Measurements from ENCODE around the gene SELENOF.

DNA sequence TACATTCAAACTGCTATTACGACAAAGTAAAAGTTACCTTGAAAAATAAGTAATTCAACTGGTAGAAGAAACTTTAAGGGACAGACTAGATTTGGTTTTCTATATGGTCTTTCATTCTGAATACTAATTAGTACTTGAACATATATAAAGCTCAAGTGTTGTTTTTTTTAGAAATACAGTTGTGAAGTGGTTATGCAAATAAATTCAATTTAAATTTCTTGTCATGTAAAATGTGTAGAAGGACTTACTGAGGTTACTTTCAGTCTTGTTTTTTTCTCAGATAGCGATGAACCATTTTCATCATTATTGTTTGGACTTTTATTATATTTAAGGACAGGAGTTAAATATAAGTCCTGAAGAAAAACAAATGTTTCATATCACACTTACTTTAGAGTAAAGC, 24.9 kb upstream of the SELENOF start:
- TF ChIP-seq, protein P1, sequence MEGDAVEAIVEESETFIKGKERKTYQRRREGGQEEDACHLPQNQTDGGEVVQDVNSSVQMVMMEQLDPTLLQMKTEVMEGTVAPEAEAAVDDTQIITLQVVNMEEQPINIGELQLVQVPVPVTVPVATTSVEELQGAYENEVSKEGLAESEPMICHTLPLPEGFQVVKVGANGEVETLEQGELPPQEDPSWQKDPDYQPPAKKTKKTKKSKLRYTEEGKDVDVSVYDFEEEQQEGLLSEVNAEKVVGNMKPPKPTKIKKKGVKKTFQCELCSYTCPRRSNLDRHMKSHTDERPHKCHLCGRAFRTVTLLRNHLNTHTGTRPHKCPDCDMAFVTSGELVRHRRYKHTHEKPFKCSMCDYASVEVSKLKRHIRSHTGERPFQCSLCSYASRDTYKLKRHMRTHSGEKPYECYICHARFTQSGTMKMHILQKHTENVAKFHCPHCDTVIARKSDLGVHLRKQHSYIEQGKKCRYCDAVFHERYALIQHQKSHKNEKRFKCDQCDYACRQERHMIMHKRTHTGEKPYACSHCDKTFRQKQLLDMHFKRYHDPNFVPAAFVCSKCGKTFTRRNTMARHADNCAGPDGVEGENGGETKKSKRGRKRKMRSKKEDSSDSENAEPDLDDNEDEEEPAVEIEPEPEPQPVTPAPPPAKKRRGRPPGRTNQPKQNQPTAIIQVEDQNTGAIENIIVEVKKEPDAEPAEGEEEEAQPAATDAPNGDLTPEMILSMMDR (IDR thresholded peaks at IDR 0.05), result no peak
- no peak for TF ChIP-seq POLR2A (IDR thresholded peaks at IDR 0.05)
